ENCODE measurements around the gene NIBAN1. TPM values are rescaled to one million over a fixed set of nuclear protein-coding genes. Genes with fewer than 3 reads are reported as not detected.

NIBAN1 gene
- total and polyA plus RNA-seq, 9 of the 15 experiments (the other 6 are each of a cell fraction or from before 2014, with no cell fraction given) = 1.5 to 26.6 (median 16.2) TPM

- no peak for TF ChIP-seq ZNF589 (CRISPR knock-in tag; IDR thresholded peaks at IDR 0.05; ENCODE audit: low read depth)
Observed at GRCh38 chr1:184970691-184971161, 3.6 kb downstream of the NIBAN1 start (continued).

GRCh38 chr1:184966989-184967388, 7.3 kb downstream of the NIBAN1 start:
- POLR2A ChIA-PET = no interaction called here
- Histone ChIP-seq H3K9ac (ENCODE audit: insufficient read depth in 1 of 2, low read depth in 2 of 2, low read length in 2 of 2) (no peak overlapping the region), H3K27me3 (ENCODE audit: control insufficient read depth in 2 of 2, insufficient read depth in 2 of 2, low read length in 2 of 2) (no peaks in the 10 kb centered on the region), H3K36me3 (ENCODE audit: control insufficient read depth, insufficient read depth, low read length) (no peaks in the 10 kb centered on the region), H3K4me3 (no peak overlapping the region), H3K27ac (ENCODE audit: extremely low read depth, low read depth, low read length) (no peak overlapping the region), H3K4me2 (ENCODE audit: insufficient read depth, low read length) (no peak overlapping the region), H3K79me2 (ENCODE audit: control insufficient read depth, insufficient read depth, low read length) (peaks cover 30% of the 10 kb centered on the region), H3K9me3 (replicated peaks; ENCODE audit: control insufficient read depth, insufficient read depth, low read depth, low read length) (no peaks in the 10 kb centered on the region), H4K20me1 (replicated peaks; ENCODE audit: control insufficient read depth, insufficient read depth, low read length) (no peaks in the 10 kb centered on the region), H3K9me1 (ENCODE audit: control insufficient read depth, insufficient read depth, low read length) (no peaks in the 10 kb centered on the region), H2AFZ (ENCODE audit: low read depth, low read length) (no peak overlapping the region), H3K4me1 (replicated peaks in 1 of 2; ENCODE audit: control insufficient read depth in 2 of 2, insufficient read depth in 2 of 2, low read length in 2 of 2) (peaks cover 0 to 5% of the 10 kb centered on the region in 2 experiments; a peak in 4 of 5 replicates)
- CTCF ChIA-PET (ENCODE audit: low intra/inter-chr PET ratio) = interaction anchor here (0.5 kb wide), 1 partner anchor 155 kb away, joined by 4 read pairs; no protein-coding TSS in a partner anchor
- in situ Hi-C loops (cut with MboI) (no loop called here), intact Hi-C loops (cut with micrococcal nuclease) (no loop called here)
- DNase-seq (ENCODE audit: extremely low read depth in 1 of 4, low spot score in 3 of 4) = no peak
- BruUV-seq (replicated peaks) = no TSS peak
- ATAC-seq = no peak
- 0 out of 2 replicates have a peak, but pooled peaks have one; percentile 25 for TF ChIP-seq ELF4 (CRISPR knock-in tag; IDR thresholded peaks at IDR 0.05)
- TF ChIP-seq RBFOX2 (IDR thresholded peaks at IDR 0.05; ENCODE audit: low read depth, low read length) = peak; percentile 37; the same call in 1 of the 2 replicates
- TF ChIP-seq THRB (CRISPR knock-in tag; conservative IDR thresholded peaks at IDR 0.05) = peak; percentile 79; the same call in 1 of the 2 replicates
- TF ChIP-seq PHF21A (IDR thresholded peaks at IDR 0.05; ENCODE audit: borderline replicate concordance, low read depth) = no peak
- WGBS (ENCODE audit: insufficient coverage, low coverage, missing lambda C conversion rate) = 64% methylated on average over 2 of the region's 2 CpGs
- no peak for FAIRE-seq

Measured in K562 (cell line).